GM12878 (cell line): ENCODE measurements around the gene RNF150. TPM values are rescaled to one million over a fixed set of nuclear protein-coding genes. Genes with fewer than 3 reads are reported as not detected.

ENCODE experiments used
- ATAC-seq: fragments of 200-7000 bp; cut with Tn5 transposase; 3 replicates; pipeline ENCODE4 v1.9.1; 2020; ENCODE audit warnings: mild to moderate bottlenecking, moderate library complexity
- BruUV-seq: library from RNA; stranded (reverse); fragments of 400-500 nt; replicated peaks from 2 replicates; lab custom pipeline; 2021; lab: Mats Ljungman, UMichigan
- CTCF ChIA-PET: fragments of 300-600 bp; sonication (Branson Sonifier 250); formaldehyde crosslinking; extraction: SDS; loops from one replicate; lab custom pipeline; 2021; ENCODE audit warnings: inconsistent platforms; lab: Yijun Ruan, JAX
- POLR2A ChIA-PET: fragments of 350-600 bp; formaldehyde crosslinking; extraction: SDS; loops from one replicate; lab custom pipeline; 2021; ENCODE audit warnings: inconsistent platforms; lab: Charles Lee
- RAD21 ChIA-PET: fragments of 300-600 bp; sonication (Branson Sonifier 250); formaldehyde crosslinking; loops from one replicate; lab custom pipeline; 2023; ENCODE audit warnings: antibody characterized with exemption; ENCODE audit not compliant: unreplicated experiment; lab: Charles Lee
- SMC1A ChIA-PET: fragments of 300-600 bp; sonication (Branson Sonifier 250); formaldehyde crosslinking; loops from one replicate; lab custom pipeline; 2023; ENCODE audit not compliant: unreplicated experiment, uncharacterized antibody; lab: Charles Lee
- DNase-seq: peaks from one replicate; pipeline ENCODE4 v3.0.0-alpha.2; 2011; ENCODE audit warnings: low read depth, low spot score
- FAIRE-seq: peaks from 3 replicates; lab custom pipeline; 2011; peaks lifted over from hg19 to GRCh38; lab: Jason Lieb, UNC
- H2AFZ ChIP-seq: 2 replicates; pipeline ENCODE4 v1.6.0; 2011; ENCODE audit warnings: low read depth, low read length, control low read depth; ENCODE audit not compliant: control insufficient read depth
- H3K27ac ChIP-seq: 2 replicates; pipeline ENCODE4 v1.5.1; 2011; ENCODE audit warnings: control low read depth; ENCODE audit not compliant: control insufficient read depth, insufficient read depth
- H3K27me3 ChIP-seq, 2 experiments: replicated peaks in 1 of 2; 2 replicates each; pipeline versions ENCODE4 v1.6.0 to v1.6.1; 2011; ENCODE audit warnings: low read length in 1 of 2; ENCODE audit not compliant: control insufficient read depth in 2 of 2, insufficient read depth in 2 of 2
- H3K36me3 ChIP-seq, 2 experiments: 2 replicates each; pipeline ENCODE4 v1.5.1; 2011; ENCODE audit warnings: low read length in 1 of 2; ENCODE audit not compliant: control insufficient read depth in 2 of 2, insufficient read depth in 2 of 2
- H3K4me1 ChIP-seq: 2 replicates; pipeline ENCODE4 v1.6.1; 2011; ENCODE audit warnings: mild to moderate bottlenecking, low read length, moderate library complexity, mixed read lengths; ENCODE audit not compliant: control insufficient read depth, insufficient read depth
- H3K4me2 ChIP-seq: 2 replicates; pipeline ENCODE4 v1.6.0; 2011; ENCODE audit warnings: control low read depth; ENCODE audit not compliant: control insufficient read depth, insufficient read depth
- H3K4me3 ChIP-seq: fragments of 200-600 bp; sonication (generic); 2 replicates; pipeline ENCODE4 v1.5.1; 2016
- H3K79me2 ChIP-seq: 2 replicates; pipeline ENCODE4 v1.6.0; 2011; ENCODE audit warnings: low read length; ENCODE audit not compliant: control insufficient read depth, insufficient read depth
- H3K9ac ChIP-seq: 2 replicates; pipeline ENCODE4 v1.8.0; 2011; ENCODE audit warnings: low read length, control low read depth, mixed read lengths; ENCODE audit not compliant: control insufficient read depth, insufficient read depth
- H3K9me3 ChIP-seq: replicated peaks from 3 replicates; pipeline ENCODE4 v1.5.1; 2011; ENCODE audit warnings: mild to moderate bottlenecking, low read length; ENCODE audit not compliant: control insufficient read depth, insufficient read depth
- H4K20me1 ChIP-seq: 2 replicates; pipeline ENCODE4 v1.6.0; 2011; ENCODE audit not compliant: control insufficient read depth, insufficient read depth
- BRCA1 ChIP-seq: IDR thresholded peaks from 2 replicates; pipeline ENCODE4 v1.6.1; 2011; ENCODE audit warnings: low read depth, low read length, improper control_type of control experiment
- JUNB ChIP-seq: IDR thresholded peaks from 2 replicates; pipeline ENCODE4 v1.6.1; 2016; ENCODE audit warnings: antibody characterized with exemption, mild to moderate bottlenecking
- RELA ChIP-seq: fragments of 450-650 bp; IDR thresholded peaks from 2 replicates; pipeline ENCODE4 v1.8.0; 2014; ENCODE audit warnings: borderline replicate concordance; ENCODE audit not compliant: partially characterized antibody
- SIX5 ChIP-seq: IDR thresholded peaks from 2 replicates; pipeline ENCODE4 v1.6.1; 2011; ENCODE audit warnings: mild to moderate bottlenecking, low read depth, low read length, moderate library complexity; ENCODE audit not compliant: severe bottlenecking
- ZNF24 ChIP-seq: fragments of 450-650 bp; IDR thresholded peaks from 2 replicates; pipeline ENCODE4 v1.6.1; 2017; ENCODE audit warnings: antibody characterized with exemption, mild to moderate bottlenecking
- WGBS: methylation state at CpG from one replicate; pipeline ENCODE4 v1.1.6; 2016; ENCODE audit warnings: low lambda C conversion rate; ENCODE audit not compliant: insufficient replicate concordance, insufficient coverage; ENCODE audit errors: missing lambda C conversion rate; 5-methylcytosine and 5-hydroxymethylcytosine counted together
- in situ Hi-C: fragments of 300-500 bp; cut with MboI; formaldehyde crosslinking; loops from 9 replicates; pipeline ENCODE4 v1.14.3; 2018; ENCODE audit warnings: mixed read lengths
- intact Hi-C: fragments of 100-400 bp; cut with micrococcal nuclease; formaldehyde crosslinking; loops from one replicate; pipeline ENCODE4 v1.14.2; 2022; ENCODE audit not compliant: unreplicated experiment
- polyA plus RNA-seq, 11 experiments: library from polyadenylated mRNA; depleted of rRNA in 4 of 11; unstranded in 6 of 11; stranded (reverse) in 5 of 11; fragments of >200 nt; fragmentation: Nextera tagmentation in 4 of 11; fragmentation: Illumina TruSeq in 1 of 11; extraction: Ambion mirVana in 4 of 11; extraction: Trizol in 1 of 11; gene quantifications; 1 replicate in 1 of 11; 2 replicates in 10 of 11; pipeline versions ENCODE4 v1.2.1 to v1.2.3, GENCODE V29; 2011 to 2016; ENCODE audit warnings: inconsistent platforms in 2 of 11, missing spikeins in 2 of 11, low read depth in 1 of 11
- total RNA-seq, 4 experiments: library from RNA; depleted of rRNA in 3 of 4; stranded (reverse); fragments of >200 nt in 3 of 4; fragmentation: Illumina TruSeq in 1 of 4; extraction: Trizol in 1 of 4; gene quantifications; 2 replicates each; pipeline versions ENCODE4 v1.2.1 to v1.2.3, GENCODE V29; 2013 to 2021
- TF ChIP-seq, protein P1 (sequence below): fragments of 450-650 bp; IDR thresholded peaks from 2 replicates; pipeline ENCODE4 v1.6.1; 2017; ENCODE audit warnings: antibody characterized with exemption, mild to moderate bottlenecking, moderate library complexity
- TF ChIP-seq, protein P2 (sequence below): fragments of 450-650 bp; formaldehyde crosslinking; IDR thresholded peaks from 2 replicates; pipeline ENCODE4 v1.5.0; 2022; ENCODE audit warnings: mild to moderate bottlenecking, missing genetic modification characterization

The RNF150 gene
- total and polyA plus RNA-seq, 10 of the 15 experiments (the other 5 are each of a cell fraction or from before 2014, with no cell fraction given), result 0.01 to 2.3 (median 0.04) TPM; not detected in 6

DNA sequence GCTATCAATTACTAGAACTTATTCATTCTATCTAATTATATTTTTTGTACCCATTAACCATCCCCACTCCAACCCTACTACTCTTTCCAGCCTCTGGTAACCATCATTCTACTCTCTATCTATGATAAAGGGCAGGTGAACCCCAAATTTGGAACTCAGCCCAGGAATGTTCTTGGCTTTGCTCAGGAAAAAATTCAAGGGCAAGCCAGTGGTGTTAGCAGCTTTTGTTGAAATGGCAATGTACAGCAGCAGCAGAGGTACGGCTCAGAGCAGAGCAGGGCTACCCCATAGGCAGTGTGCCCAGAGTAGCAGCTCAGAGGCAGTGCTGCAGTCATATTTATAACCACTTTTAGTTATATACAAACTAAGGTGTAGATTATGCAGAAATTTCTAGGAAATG lies 138.2 kb downstream of the RNF150 start:
- H2AFZ ChIP-seq, result no peak overlapping the region
- no peak overlapping the region for H3K9ac ChIP-seq
- H3K9me3 ChIP-seq, result no peaks in the 10 kb centered on the region
- ATAC-seq (no peak), DNase-seq (no peak), FAIRE-seq (no peak)
- H3K4me1 ChIP-seq, result no peaks in the 10 kb centered on the region
- no peak for TF ChIP-seq SIX5
- TF ChIP-seq, protein P1, sequence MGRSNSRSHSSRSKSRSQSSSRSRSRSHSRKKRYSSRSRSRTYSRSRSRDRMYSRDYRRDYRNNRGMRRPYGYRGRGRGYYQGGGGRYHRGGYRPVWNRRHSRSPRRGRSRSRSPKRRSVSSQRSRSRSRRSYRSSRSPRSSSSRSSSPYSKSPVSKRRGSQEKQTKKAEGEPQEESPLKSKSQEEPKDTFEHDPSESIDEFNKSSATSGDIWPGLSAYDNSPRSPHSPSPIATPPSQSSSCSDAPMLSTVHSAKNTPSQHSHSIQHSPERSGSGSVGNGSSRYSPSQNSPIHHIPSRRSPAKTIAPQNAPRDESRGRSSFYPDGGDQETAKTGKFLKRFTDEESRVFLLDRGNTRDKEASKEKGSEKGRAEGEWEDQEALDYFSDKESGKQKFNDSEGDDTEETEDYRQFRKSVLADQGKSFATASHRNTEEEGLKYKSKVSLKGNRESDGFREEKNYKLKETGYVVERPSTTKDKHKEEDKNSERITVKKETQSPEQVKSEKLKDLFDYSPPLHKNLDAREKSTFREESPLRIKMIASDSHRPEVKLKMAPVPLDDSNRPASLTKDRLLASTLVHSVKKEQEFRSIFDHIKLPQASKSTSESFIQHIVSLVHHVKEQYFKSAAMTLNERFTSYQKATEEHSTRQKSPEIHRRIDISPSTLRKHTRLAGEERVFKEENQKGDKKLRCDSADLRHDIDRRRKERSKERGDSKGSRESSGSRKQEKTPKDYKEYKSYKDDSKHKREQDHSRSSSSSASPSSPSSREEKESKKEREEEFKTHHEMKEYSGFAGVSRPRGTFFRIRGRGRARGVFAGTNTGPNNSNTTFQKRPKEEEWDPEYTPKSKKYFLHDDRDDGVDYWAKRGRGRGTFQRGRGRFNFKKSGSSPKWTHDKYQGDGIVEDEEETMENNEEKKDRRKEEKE, result no peak
- no peak for TF ChIP-seq BRCA1
- no peak for TF ChIP-seq ZNF24
- TF ChIP-seq, protein P2, sequence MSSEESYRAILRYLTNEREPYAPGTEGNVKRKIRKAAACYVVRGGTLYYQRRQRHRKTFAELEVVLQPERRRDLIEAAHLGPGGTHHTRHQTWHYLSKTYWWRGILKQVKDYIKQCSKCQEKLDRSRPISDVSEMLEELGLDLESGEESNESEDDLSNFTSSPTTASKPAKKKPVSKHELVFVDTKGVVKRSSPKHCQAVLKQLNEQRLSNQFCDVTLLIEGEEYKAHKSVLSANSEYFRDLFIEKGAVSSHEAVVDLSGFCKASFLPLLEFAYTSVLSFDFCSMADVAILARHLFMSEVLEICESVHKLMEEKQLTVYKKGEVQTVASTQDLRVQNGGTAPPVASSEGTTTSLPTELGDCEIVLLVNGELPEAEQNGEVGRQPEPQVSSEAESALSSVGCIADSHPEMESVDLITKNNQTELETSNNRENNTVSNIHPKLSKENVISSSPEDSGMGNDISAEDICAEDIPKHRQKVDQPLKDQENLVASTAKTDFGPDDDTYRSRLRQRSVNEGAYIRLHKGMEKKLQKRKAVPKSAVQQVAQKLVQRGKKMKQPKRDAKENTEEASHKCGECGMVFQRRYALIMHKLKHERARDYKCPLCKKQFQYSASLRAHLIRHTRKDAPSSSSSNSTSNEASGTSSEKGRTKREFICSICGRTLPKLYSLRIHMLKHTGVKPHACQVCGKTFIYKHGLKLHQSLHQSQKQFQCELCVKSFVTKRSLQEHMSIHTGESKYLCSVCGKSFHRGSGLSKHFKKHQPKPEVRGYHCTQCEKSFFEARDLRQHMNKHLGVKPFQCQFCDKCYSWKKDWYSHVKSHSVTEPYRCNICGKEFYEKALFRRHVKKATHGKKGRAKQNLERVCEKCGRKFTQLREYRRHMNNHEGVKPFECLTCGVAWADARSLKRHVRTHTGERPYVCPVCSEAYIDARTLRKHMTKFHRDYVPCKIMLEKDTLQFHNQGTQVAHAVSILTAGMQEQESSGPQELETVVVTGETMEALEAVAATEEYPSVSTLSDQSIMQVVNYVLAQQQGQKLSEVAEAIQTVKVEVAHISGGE, result no peak
- TF ChIP-seq JUNB, result no peak
- TF ChIP-seq RELA, result no peak
- ChIA-PET SMC1A (no interaction called here), CTCF (no interaction called here), POLR2A (no interaction called here), RAD21 (no interaction called here)
- no peak overlapping the region for H3K4me3 ChIP-seq
- H3K27me3 ChIP-seq, result no peaks in the 10 kb centered on the region
- intact Hi-C loops (no loop called here), in situ Hi-C loops (no loop called here)
- WGBS, result 53% methylated on average over 1 of the region's 1 CpG
- no TSS peak for BruUV-seq
- H3K4me2 ChIP-seq, result no peak overlapping the region
- no peaks in the 10 kb centered on the region for H4K20me1 ChIP-seq
- H3K79me2 ChIP-seq, result no peaks in the 10 kb centered on the region
- no peaks in the 10 kb centered on the region for H3K36me3 ChIP-seq
- H3K27ac ChIP-seq, result no peak overlapping the region
